NCI-H82 treated with DMSO at 0.1 percent for 48 hours (cell line): ENCODE data around the gene PHF14.
A peak's percentile ranks its signal among the peaks of the same experiment; 100 is the strongest.

Experiments used
- DNase-seq: peaks from one replicate; lab custom pipeline; 2025; ENCODE audit not compliant: unreplicated experiment; lab: John Stamatoyannopoulos, UW

Gene PHF14

GRCh38 chr7:11104578-11104977 is 130.9 kb downstream of the PHF14 start:
- no peak for DNase-seq

GRCh38 chr7:11109659-11110058 is 136.0 kb downstream of the PHF14 start:
- no peak for DNase-seq

GRCh38 chr7:11120068-11120664 is 146.5 kb downstream of the PHF14 start:
- DNase-seq = no peak

GRCh38 chr7:11120675-11121220 is 147.1 kb downstream of the PHF14 start:
- DNase-seq = no peak

- DNase-seq = no peak
These were observed 151.3 kb downstream of the PHF14 start for GRCh38 chr7:11124856-11125559.

GRCh38 chr7:11127114-11127785 is 153.6 kb downstream of the PHF14 start:
- no peak for DNase-seq

- DNase-seq = no peak
These were observed 154.3 kb downstream of the PHF14 start for GRCh38 chr7:11127988-11128387.

GRCh38 chr7:11128498-11128897 is 154.8 kb downstream of the PHF14 start:
- no peak for DNase-seq

- no peak for DNase-seq
These were observed 156.3 kb downstream of the PHF14 start for GRCh38 chr7:11130012-11130411.

GRCh38 chr7:11130601-11131000 is 156.9 kb downstream of the PHF14 start:
- DNase-seq = no peak

GRCh38 chr7:11133436-11133959 is 159.8 kb downstream of the PHF14 start:
- no peak for DNase-seq

GRCh38 chr7:11135573-11135972 is 161.9 kb downstream of the PHF14 start:
- no peak for DNase-seq

- DNase-seq = no peak
These were observed 167.9 kb downstream of the PHF14 start for GRCh38 chr7:11141541-11141940.

- DNase-seq = no peak
These were observed 180.0 kb downstream of the PHF14 start for GRCh38 chr7:11153694-11154093.

- no peak for DNase-seq
These were observed 182.2 kb downstream of the PHF14 start for GRCh38 chr7:11155883-11156282.

GRCh38 chr7:11161499-11161898 is 187.8 kb downstream of the PHF14 start:
- DNase-seq = no peak

- DNase-seq = no peak
These were observed 189.5 kb downstream of the PHF14 start for GRCh38 chr7:11163220-11163619.

- no peak for DNase-seq
These were observed 192.4 kb downstream of the PHF14 start for GRCh38 chr7:11166051-11166450.

GRCh38 chr7:11168650-11169170 is 195.0 kb downstream of the PHF14 start:
- DNase-seq = peak; percentile 27

GRCh38 chr7:11170175-11170574 is 196.5 kb downstream of the PHF14 start:
- no peak for DNase-seq

- DNase-seq = no peak
These were observed 197.3 kb downstream of the PHF14 start for GRCh38 chr7:11170863-11171568.
